Body of pancreas (tissue), 4 donors: ENCODE data around the gene ENO3. TPM values are rescaled to one million over a fixed set of nuclear protein-coding genes. Genes with fewer than 3 reads are reported as not detected.

Source experiments
- ATAC-seq: fragments of 150-250 bp; one replicate; pipeline ENCODE4 v1.9.1; 2016
- DNase-seq, 4 donors: peaks; one replicate each; pipeline ENCODE4 v3.0.0-alpha.2; 2019
- H3K27ac ChIP-seq, 4 donors: fragments of 200-600 bp; sonication (generic); 1 replicate in 3 of 4; 2 replicates in 1 of 4; pipeline versions ENCODE4 v1.5.1 to v1.6.1; 2016 to 2019; ENCODE audit warnings: mild to moderate bottlenecking in 1 of 4, mixed read lengths in 1 of 4, moderate library complexity in 1 of 4
- H3K27me3 ChIP-seq, 2 donors: fragments of 200-600 bp; sonication (generic); one replicate each; pipeline ENCODE4 v1.6.0; 2016; ENCODE audit warnings: mild to moderate bottlenecking in 1 of 2
- H3K36me3 ChIP-seq, 2 donors: fragments of 200-600 bp; sonication (generic); replicated peaks in 1 of 2; 2 replicates each; pipeline ENCODE4 v1.5.1; 2016; ENCODE audit warnings: low read depth in 2 of 2; ENCODE audit not compliant: insufficient read depth in 1 of 2
- H3K4me1 ChIP-seq: fragments of 200-600 bp; sonication (generic); one replicate; pipeline ENCODE4 v1.6.0; 2016
- H3K4me3 ChIP-seq, 2 donors: fragments of 200-600 bp; sonication (generic); 1 replicate in 1 of 2; 2 replicates in 1 of 2; pipeline ENCODE4 v1.5.1; 2016 to 2019
- H3K9me3 ChIP-seq, 3 donors: fragments of 200-600 bp; sonication (generic); 1 replicate in 2 of 3; 2 replicates in 1 of 3; pipeline ENCODE4 v1.5.1; 2016
- POLR2A ChIP-seq, 3 donors: fragments of 450-650 bp; IDR thresholded peaks; one replicate each; pipeline ENCODE4 v1.6.1; 2016; ENCODE audit warnings: antibody characterized with exemption in 3 of 3, mild to moderate bottlenecking in 2 of 3
- WGBS, 2 donors: methylation state at CpG; one replicate each; pipeline ENCODE4 v1.1.5; 2017; 5-methylcytosine and 5-hydroxymethylcytosine counted together
- intact Hi-C: fragments of 100-400 bp; cut with DNase I; formaldehyde crosslinking; loops from one replicate; pipeline ENCODE4 v1.15.1; 2023
- total RNA-seq, 2 donors: library from RNA; depleted of rRNA; stranded (reverse); fragments of >200 nt; gene quantifications; one replicate each; pipeline ENCODE4 v1.1.0, GENCODE V29; 2016
- TF ChIP-seq, protein P1 (sequence below), 7 experiments: fragments of 450-650 bp in 4 of 7; fragments of 200-600 bp in 3 of 7; sonication (generic) in 3 of 7; IDR thresholded peaks; one replicate each; pipeline ENCODE4 v1.5.1; 2016 to 2019; ENCODE audit warnings: antibody characterized with exemption in 7 of 7

ENO3 gene
- total RNA-seq, 2 donors from 2014 or later: 3.3 to 3.6 TPM

DNA sequence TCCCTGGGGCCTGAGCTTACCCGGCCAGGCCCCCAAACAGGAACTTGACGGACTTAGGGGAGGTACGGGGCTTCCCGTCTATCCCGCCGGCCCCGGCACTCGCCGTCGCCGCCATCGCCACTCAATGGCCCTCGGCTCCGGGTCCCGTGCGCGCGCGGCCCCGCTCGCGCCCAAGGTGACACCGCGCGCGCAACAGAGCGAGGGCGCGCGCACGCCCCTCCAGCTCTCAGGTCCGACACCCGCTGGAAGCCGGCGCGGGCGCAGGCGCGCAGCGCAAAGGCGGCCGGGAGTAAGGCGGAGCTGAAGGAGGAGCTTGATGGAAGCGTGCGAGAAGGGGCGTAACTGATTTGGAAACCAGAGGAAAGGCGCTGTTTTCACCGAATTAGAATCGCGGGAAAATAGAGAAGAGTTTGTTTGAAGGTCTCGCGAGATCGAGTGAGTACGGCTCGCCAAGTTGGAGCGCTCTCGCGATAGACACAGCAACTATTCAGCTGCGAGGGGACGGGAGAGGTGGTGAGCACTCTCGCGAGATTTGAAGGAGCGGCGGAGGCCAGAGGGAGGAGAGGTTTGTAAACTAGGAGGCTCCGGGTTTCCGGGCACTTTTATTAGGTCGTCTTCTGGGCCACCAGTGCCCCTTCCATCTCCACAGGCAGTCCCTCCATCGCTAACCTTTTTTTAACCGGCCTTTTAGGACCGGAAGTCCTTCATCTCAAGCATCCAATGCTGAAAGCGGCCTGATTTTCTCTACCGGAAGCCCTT, 10.9 kb upstream of the ENO3 start, which contains the start of the genes RNF167 and SLC25A11:
Gene RNF167 (plus strand): TSS at position 473 of the 759 bp plus-strand sequence. CDS start 642 bp downstream, outside the sequence.
Gene SLC25A11 (minus strand): TSS at position 251 of the 759 bp plus-strand sequence. CDS start 136 bp downstream, at position 115.
- H3K36me3 ChIP-seq: peaks cover 0 to 13% of the 10 kb centered on the region in 2 donors
- ATAC-seq (peak; percentile 90), DNase-seq (peak; percentile 95 to 99 (median 96))
- H3K27ac ChIP-seq: peak within 1 kb of the TSS; percentile 82 to 94 (median 91)
- peak within 1 kb of the TSS; percentile 78 to 92 for H3K4me3 ChIP-seq
- H3K9me3 ChIP-seq: no peaks in the 10 kb centered on the region
- intact Hi-C loops: no loop called here
- TF ChIP-seq, protein P1, sequence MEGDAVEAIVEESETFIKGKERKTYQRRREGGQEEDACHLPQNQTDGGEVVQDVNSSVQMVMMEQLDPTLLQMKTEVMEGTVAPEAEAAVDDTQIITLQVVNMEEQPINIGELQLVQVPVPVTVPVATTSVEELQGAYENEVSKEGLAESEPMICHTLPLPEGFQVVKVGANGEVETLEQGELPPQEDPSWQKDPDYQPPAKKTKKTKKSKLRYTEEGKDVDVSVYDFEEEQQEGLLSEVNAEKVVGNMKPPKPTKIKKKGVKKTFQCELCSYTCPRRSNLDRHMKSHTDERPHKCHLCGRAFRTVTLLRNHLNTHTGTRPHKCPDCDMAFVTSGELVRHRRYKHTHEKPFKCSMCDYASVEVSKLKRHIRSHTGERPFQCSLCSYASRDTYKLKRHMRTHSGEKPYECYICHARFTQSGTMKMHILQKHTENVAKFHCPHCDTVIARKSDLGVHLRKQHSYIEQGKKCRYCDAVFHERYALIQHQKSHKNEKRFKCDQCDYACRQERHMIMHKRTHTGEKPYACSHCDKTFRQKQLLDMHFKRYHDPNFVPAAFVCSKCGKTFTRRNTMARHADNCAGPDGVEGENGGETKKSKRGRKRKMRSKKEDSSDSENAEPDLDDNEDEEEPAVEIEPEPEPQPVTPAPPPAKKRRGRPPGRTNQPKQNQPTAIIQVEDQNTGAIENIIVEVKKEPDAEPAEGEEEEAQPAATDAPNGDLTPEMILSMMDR (IDR thresholded peaks at IDR 0.05): peak in 1 of 7 experiments; percentile 29
- peak in 2 of 3 donors; percentile 54 to 62 for TF ChIP-seq POLR2A (IDR thresholded peaks at IDR 0.05)
- 1% methylated on average over 45 to 72 of the region's 72 CpGs for WGBS, 2 donors
- peaks cover 28% of the 10 kb centered on the region for H3K4me1 ChIP-seq
- H3K27me3 ChIP-seq: no peaks in the 10 kb centered on the region

DNA sequence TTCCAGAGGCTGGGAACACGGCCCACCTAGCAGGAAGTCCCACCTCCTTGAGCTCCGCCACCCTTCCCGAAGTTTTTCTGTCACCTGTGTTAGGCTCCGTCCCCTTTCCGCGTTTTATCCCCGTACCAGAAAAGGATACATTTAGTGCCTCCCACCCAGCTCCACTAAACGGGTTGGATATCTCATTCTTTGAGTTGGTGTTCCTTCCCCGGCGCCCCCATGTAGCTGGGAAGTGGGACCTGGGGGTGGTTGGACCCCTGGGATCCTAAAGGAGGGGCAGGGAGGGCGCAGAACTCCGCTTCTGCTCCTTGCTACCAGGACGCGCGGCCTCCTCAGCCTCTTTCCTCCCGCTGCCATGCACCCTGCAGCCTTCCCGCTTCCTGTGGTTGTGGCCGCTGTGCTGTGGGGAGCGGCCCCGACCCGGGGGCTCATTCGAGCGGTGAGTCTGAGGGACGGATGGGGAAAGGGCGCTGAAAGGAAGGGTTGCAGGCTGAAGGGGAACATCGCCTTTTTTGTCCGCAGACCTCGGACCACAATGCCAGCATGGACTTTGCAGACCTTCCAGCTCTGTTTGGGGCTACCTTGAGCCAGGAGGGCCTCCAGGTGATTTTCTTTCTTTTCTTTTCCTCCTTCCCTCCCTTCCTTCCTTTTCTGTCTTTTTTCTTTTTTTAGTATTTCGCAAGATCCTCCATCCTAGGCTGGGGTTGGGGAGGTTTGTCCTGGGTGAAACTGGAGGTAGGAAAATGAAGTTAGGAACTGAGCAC, 10.2 kb upstream of the ENO3 start:
- peaks cover 0 to 13% of the 10 kb centered on the region in 2 donors for H3K36me3 ChIP-seq
- intact Hi-C loops: no loop called here

DNA sequence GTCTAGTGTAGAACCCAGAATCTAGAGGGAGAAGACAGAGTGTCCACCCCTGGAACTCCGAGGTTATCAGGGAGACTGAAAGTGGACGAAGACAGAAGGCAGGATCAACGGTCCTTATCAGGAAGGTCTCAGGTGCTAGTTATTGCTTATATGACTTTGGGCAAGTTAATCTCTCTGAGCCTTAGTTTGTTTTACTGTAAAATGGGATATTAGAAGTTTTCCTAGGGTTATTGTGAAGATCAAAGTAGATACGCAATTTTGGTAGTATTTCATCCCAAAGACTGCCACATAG, 9.7 kb upstream of the ENO3 start:
- WGBS, 2 donors: 14 to 20% methylated on average over 4 of the region's 4 CpGs
- intact Hi-C loops: no loop called here
- TF ChIP-seq POLR2A (IDR thresholded peaks at IDR 0.05): no peak
- TF ChIP-seq, protein P1 (IDR thresholded peaks at IDR 0.05): no peak
- ATAC-seq: no peak
- H3K36me3 ChIP-seq: peaks cover 0 to 13% of the 10 kb centered on the region in 2 donors
- H3K27ac ChIP-seq: peak overlapping the region in 3 of 4 donors; percentile 90 to 94 (median 92)
- H3K27me3 ChIP-seq: no peaks in the 10 kb centered on the region
- peaks cover 41% of the 10 kb centered on the region for H3K4me1 ChIP-seq
- no peaks in the 10 kb centered on the region for H3K9me3 ChIP-seq
- H3K4me3 ChIP-seq: peak overlapping the region; percentile 78 to 92
- no peak for DNase-seq

More for the DNA sequence above, 10.2 kb upstream of the ENO3 start:
- TF ChIP-seq, protein P1 (IDR thresholded peaks at IDR 0.05): no peak
- TF ChIP-seq POLR2A (IDR thresholded peaks at IDR 0.05): peak in 1 of 3 donors; percentile 14
- Histone ChIP-seq H3K4me3 (peak overlapping the region; percentile 78 to 92), H3K27ac (peak overlapping the region; percentile 82 to 94 (median 91)), H3K9me3 (no peaks in the 10 kb centered on the region), H3K4me1 (peaks cover 36% of the 10 kb centered on the region), H3K27me3 (no peaks in the 10 kb centered on the region)
- DNase-seq (peak; percentile 83 to 92 (median 90)), ATAC-seq (peak; percentile 74)
- WGBS, 2 donors: 0 to 2% methylated on average over 23 to 29 of the region's 29 CpGs

DNA sequence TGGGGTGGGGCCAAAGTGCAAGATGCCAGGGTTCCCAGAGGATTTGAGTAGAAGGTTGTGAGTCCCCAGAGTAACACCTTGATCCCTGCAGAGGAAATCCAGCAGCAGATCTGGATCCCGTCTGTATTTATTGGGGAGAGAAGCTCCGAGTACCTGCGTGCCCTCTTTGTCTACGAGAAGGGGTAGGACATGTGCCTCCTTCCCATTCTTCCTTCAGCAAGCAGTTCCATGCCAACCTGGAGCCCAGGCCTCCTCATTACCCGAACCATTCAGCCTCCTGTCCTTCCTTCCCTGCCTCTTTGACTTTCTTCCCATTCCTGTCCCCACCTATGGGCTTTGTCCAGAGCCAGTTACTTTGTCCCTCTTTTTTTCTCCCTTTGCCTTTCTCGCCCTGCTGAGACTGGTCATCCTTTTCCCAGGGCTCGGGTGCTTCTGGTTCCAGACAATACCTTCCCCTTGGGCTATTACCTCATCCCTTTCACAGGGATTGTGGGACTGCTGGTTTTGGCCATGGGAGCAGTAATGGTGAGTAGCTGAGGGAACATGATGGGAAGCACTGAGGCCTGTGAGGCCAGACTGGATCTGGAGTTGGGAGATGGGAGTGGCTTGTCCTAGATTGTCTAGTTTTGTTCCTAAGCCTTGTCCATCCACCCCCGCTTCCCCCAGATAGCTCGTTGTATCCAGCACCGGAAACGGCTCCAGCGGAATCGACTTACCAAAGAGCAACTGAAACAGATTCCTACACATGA, 8.0 kb upstream of the ENO3 start:
- intact Hi-C loops: no loop called here
- no peak for DNase-seq
- no peak overlapping the region for H3K4me3 ChIP-seq
- H3K27me3 ChIP-seq: no peaks in the 10 kb centered on the region
- H3K36me3 ChIP-seq: peaks cover 0 to 7% of the 10 kb centered on the region in 2 donors
- ATAC-seq: no peak
- 77 to 82% methylated on average over 13 of the region's 13 CpGs for WGBS, 2 donors
- H3K4me1 ChIP-seq: peaks cover 50% of the 10 kb centered on the region
- H3K27ac ChIP-seq: no peak overlapping the region
- TF ChIP-seq, protein P1 (IDR thresholded peaks at IDR 0.05): no peak
- TF ChIP-seq POLR2A (IDR thresholded peaks at IDR 0.05): no peak
- H3K9me3 ChIP-seq: no peaks in the 10 kb centered on the region
